ENCODE data around the gene DGKE.

DNA sequence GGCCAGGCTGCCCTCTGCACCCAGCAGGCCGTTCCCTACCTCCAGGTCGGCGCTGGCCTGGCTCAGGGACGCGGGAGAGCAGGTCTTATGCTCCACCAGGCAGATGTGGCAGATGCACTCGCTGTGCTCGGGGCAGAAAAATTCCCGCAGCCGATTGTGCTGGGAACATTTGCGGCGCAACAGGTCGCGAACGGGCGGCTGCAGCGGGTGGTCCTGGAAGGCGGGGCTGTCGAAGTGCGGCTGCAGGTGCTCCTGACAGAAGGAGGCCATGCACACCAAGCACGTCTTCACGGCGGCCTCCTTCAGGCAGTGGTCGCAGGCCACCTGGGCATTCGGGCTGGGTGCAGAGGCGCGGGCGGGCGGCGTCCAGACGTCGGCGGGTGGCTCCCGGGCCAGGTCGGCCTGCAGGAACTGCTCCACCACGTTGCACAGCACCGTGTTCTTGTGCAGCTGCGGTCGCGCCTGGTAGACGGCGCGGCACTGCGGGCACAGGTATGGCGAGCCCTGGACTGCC lies 79.5 kb downstream of the DGKE start:
- TF ChIP-seq, protein P1, sequence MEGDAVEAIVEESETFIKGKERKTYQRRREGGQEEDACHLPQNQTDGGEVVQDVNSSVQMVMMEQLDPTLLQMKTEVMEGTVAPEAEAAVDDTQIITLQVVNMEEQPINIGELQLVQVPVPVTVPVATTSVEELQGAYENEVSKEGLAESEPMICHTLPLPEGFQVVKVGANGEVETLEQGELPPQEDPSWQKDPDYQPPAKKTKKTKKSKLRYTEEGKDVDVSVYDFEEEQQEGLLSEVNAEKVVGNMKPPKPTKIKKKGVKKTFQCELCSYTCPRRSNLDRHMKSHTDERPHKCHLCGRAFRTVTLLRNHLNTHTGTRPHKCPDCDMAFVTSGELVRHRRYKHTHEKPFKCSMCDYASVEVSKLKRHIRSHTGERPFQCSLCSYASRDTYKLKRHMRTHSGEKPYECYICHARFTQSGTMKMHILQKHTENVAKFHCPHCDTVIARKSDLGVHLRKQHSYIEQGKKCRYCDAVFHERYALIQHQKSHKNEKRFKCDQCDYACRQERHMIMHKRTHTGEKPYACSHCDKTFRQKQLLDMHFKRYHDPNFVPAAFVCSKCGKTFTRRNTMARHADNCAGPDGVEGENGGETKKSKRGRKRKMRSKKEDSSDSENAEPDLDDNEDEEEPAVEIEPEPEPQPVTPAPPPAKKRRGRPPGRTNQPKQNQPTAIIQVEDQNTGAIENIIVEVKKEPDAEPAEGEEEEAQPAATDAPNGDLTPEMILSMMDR (IDR thresholded peaks at IDR 0.05) = no peak
- no peak for TF ChIP-seq POLR2A (IDR thresholded peaks at IDR 0.05)
- no peak for TF ChIP-seq POLR2AphosphoS5 (IDR thresholded peaks at IDR 0.05)
- TF ChIP-seq EP300 (IDR thresholded peaks at IDR 0.05) = no peak
